ENCODE results near the gene EXOC1L. TPM values are rescaled to one million over a fixed set of nuclear protein-coding genes. Genes with fewer than 3 reads are reported as not detected.

Gene EXOC1L
- total RNA-seq, 1 donor from 2014 or later, result not detected

DNA sequence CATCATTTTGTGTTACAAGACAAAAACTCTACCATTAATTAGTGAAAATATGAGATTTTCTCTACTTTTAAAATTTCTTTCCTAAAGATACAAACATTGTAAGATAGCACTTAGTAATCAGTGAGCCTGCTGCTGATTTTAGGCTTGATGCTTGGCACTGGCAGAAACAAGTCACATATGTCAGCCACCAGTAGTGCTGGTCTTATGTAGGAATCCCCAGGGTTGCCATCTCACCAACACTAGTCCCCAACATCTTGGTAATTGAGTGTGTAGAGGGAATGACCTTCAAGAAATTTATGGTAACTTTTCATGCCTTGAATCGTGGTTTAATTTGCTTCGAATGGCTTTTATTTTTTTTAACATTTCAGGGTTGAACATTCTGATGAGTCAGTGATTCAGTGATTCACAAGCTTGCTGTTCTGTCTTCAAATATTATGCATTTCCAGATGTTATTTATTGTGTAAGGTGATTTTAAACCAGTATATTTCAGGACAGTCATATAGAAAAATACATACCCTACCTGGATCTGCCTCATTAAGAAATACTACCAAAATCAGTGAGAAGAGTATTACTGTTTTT, 45.7 kb downstream of the EXOC1L start:
- Mint-ChIP-seq H3K36me3 (ENCODE audit: insufficient read depth) (peaks cover 11% of the 10 kb centered on the region), H3K9me3 (ENCODE audit: low read depth) (no peaks in the 10 kb centered on the region), H3K4me1 (ENCODE audit: low read depth) (no peaks in the 10 kb centered on the region), H3K4me3 (ENCODE audit: low read depth) (no peak overlapping the region), H3K27me3 (no peaks in the 10 kb centered on the region), H3K27ac (no peak overlapping the region)
- TF ChIP-seq, protein P1, sequence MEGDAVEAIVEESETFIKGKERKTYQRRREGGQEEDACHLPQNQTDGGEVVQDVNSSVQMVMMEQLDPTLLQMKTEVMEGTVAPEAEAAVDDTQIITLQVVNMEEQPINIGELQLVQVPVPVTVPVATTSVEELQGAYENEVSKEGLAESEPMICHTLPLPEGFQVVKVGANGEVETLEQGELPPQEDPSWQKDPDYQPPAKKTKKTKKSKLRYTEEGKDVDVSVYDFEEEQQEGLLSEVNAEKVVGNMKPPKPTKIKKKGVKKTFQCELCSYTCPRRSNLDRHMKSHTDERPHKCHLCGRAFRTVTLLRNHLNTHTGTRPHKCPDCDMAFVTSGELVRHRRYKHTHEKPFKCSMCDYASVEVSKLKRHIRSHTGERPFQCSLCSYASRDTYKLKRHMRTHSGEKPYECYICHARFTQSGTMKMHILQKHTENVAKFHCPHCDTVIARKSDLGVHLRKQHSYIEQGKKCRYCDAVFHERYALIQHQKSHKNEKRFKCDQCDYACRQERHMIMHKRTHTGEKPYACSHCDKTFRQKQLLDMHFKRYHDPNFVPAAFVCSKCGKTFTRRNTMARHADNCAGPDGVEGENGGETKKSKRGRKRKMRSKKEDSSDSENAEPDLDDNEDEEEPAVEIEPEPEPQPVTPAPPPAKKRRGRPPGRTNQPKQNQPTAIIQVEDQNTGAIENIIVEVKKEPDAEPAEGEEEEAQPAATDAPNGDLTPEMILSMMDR (IDR thresholded peaks at IDR 0.05; ENCODE audit: unreplicated experiment), result no peak
- no peak for DNase-seq (ENCODE audit: low spot score, unreplicated experiment)

DNA sequence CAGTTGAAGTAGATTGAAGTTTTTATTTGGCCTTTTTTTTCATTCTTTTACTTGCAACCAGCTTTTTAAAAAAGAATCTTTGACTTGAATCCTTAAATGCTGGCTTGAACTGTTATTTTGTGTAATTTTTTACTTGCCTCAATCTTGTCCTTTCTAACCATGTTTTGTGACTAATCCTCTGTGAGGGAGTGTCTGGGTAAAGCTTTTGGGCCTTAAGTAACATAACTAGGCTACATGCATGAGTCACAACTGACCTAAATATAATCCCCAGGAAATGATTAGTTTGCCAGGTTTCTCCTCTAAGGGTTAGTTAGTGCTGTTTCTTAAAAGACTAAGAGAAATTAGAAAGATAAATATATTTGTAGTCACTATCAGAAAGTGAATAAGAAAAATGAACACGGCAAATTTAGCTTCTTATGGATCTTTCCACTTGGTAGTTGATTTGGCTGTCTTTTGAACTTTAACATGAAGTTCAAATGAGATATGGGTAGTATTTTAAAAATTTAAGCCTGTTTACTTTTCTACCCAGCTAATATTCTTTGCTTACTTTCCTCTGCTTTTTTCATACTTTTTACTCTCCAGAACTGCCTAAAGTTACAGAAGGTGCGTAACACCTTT, 46.8 kb downstream of the EXOC1L start:
- TF ChIP-seq, protein P1 (IDR thresholded peaks at IDR 0.05; ENCODE audit: unreplicated experiment), result no peak
- Mint-ChIP-seq H3K4me3 (ENCODE audit: low read depth) (no peak overlapping the region), H3K27me3 (no peaks in the 10 kb centered on the region), H3K36me3 (ENCODE audit: insufficient read depth) (peaks cover 10% of the 10 kb centered on the region), H3K27ac (no peak overlapping the region), H3K9me3 (ENCODE audit: low read depth) (no peaks in the 10 kb centered on the region), H3K4me1 (ENCODE audit: low read depth) (no peaks in the 10 kb centered on the region)
- no peak for DNase-seq (ENCODE audit: low spot score, unreplicated experiment)

DNA sequence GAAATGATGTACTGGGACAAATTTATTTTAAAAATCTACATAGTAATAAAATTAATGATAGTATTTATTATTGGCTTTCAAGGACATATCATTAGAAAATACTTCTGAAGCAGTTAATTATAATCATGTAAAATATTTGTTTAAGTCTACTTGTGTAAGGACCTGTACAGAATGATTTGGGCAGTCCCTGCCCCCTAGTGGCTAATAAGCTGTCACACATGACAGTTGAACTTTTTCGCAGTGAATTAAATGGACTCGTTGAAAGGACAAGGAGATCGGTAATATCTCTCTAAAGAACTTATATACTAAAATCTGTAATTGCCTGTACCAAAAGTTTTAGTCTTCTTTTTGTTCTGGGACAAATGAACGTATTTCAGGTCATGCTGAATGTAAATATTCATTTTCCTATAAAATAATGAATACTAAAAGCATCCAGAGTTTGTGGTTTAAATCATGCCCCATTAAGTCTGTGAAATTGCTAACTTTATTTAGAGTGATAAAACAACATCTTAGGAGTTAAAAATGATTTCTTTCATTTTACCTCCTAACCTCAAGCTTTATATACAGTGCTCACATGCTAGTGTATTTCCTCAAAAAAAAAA, 47.5 kb downstream of the EXOC1L start:
- DNase-seq (ENCODE audit: low spot score, unreplicated experiment), result no peak
- Mint-ChIP-seq H3K27me3 (no peaks in the 10 kb centered on the region), H3K27ac (no peak overlapping the region), H3K36me3 (ENCODE audit: insufficient read depth) (peaks cover 8% of the 10 kb centered on the region), H3K4me1 (ENCODE audit: low read depth) (no peaks in the 10 kb centered on the region), H3K4me3 (ENCODE audit: low read depth) (no peak overlapping the region), H3K9me3 (ENCODE audit: low read depth) (no peaks in the 10 kb centered on the region)
- TF ChIP-seq, protein P1 (IDR thresholded peaks at IDR 0.05; ENCODE audit: unreplicated experiment), result peak; percentile 92

DNA sequence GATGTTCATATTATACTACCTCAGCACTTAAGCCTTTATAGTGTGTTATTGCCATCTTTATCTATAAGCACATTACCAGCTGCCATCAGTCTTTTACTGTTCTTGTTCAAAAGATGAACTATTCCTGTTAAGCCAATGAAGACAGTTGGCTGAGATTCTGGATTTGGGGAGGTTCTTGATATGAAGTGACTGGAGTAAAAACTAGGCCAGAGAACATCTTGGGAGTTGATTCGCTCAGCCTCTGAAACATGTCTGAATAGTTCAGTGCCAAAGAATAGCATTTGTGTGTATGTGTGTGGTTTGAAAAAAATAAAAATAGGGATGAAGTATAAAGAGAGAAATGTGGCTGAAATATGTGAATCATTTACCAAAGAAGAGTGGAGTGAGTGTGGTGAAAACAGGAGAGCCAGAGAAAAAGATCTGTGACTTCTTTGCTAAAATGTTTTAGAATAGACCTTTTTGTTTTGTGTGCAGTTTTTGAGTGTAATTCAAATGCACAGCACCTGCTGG, 49.0 kb downstream of the EXOC1L start:
- H3K27me3 Mint-ChIP-seq, result no peaks in the 10 kb centered on the region

DNA sequence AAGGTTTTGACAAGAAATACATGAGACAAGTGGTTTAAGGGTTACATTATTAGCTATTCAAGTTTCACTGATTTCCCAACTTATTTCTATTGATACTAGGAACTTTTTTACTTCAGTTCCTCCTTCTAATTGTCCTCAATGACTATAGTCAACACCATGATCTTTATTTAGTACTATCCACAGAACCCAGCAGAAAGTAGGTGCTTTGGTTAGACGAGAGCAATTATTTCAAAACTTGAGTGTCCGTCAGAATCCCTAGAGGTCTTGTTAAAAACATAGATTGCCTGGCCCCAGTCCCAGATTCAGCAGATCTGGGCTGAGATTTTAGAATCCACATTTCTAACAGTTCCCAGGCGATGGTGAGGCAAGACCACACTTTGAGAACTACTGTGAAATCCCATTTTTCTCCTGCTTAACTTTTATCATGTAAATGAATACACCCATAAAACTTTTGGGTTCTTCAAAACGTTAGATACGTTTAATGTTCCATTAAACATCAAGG, 51.8 kb downstream of the EXOC1L start:
- DNase-seq (ENCODE audit: low spot score, unreplicated experiment), result no peak
- Mint-ChIP-seq H3K4me1 (ENCODE audit: low read depth) (no peaks in the 10 kb centered on the region), H3K36me3 (ENCODE audit: insufficient read depth) (peaks cover 11% of the 10 kb centered on the region), H3K9me3 (ENCODE audit: low read depth) (no peaks in the 10 kb centered on the region), H3K4me3 (ENCODE audit: low read depth) (no peak overlapping the region), H3K27ac (no peak overlapping the region), H3K27me3 (no peaks in the 10 kb centered on the region)
- TF ChIP-seq, protein P1 (IDR thresholded peaks at IDR 0.05; ENCODE audit: unreplicated experiment), result no peak

More for the DNA sequence above, 49.0 kb downstream of the EXOC1L start:
- no peak overlapping the region for H3K4me3 Mint-ChIP-seq (ENCODE audit: low read depth)
- peaks cover 8% of the 10 kb centered on the region for H3K36me3 Mint-ChIP-seq (ENCODE audit: insufficient read depth)
- no peaks in the 10 kb centered on the region for H3K4me1 Mint-ChIP-seq (ENCODE audit: low read depth)
- TF ChIP-seq, protein P1 (IDR thresholded peaks at IDR 0.05; ENCODE audit: unreplicated experiment), result no peak
- peak overlapping the region; percentile 7 for H3K27ac Mint-ChIP-seq
- no peak for DNase-seq (ENCODE audit: low spot score, unreplicated experiment)
- no peaks in the 10 kb centered on the region for H3K9me3 Mint-ChIP-seq (ENCODE audit: low read depth)

Measured in progenitor cell of endocrine pancreas (in vitro differentiated cells).